ENCODE data around the gene PLCB1. TPM values are rescaled to one million over a fixed set of nuclear protein-coding genes. Genes with fewer than 3 reads are reported as not detected.

PLCB1 gene
- total and polyA plus RNA-seq, 2 experiments from 2014 or later = 14.9 to 20.7 TPM

GRCh38 chr20:8320306-8320705, 188.2 kb downstream of the PLCB1 start:
- Mint-ChIP-seq H3K4me1 (peaks cover 13% of the 10 kb centered on the region; the same call in 2 of the 3 replicates), H3K27ac (no peak overlapping the region), H3K36me3 (ENCODE audit: low read depth) (no peaks in the 10 kb centered on the region), H3K27me3 (ENCODE audit: insufficient read depth, low read depth, poor library complexity) (no peaks in the 10 kb centered on the region), H3K9me3 (no peaks in the 10 kb centered on the region), H3K4me3 (no peak overlapping the region)
- Histone ChIP-seq H3F3A (replicated peaks; ENCODE audit: low read depth) (no peaks in the 10 kb centered on the region), H3K4me1 (ENCODE audit: insufficient read depth) (peaks cover 9% of the 10 kb centered on the region), H3K27me3 (ENCODE audit: insufficient read depth) (no peaks in the 10 kb centered on the region), H3K36me3 (ENCODE audit: insufficient read depth) (no peaks in the 10 kb centered on the region), H3K79me2 (replicated peaks; ENCODE audit: insufficient read depth) (no peaks in the 10 kb centered on the region), H3K9me2 (ENCODE audit: insufficient read depth) (no peaks in the 10 kb centered on the region), H3K4me3 (no peak overlapping the region), H3K4me2 (no peak overlapping the region), H3K27ac (ENCODE audit: low read depth) (no peak overlapping the region), H2AFZ (no peak overlapping the region), H4K20me1 (replicated peaks; ENCODE audit: insufficient read depth) (no peaks in the 10 kb centered on the region)
- DNase-seq (ENCODE audit: low spot score) (no peak), ATAC-seq (no peak)
- no peak for TF ChIP-seq POLR2AphosphoS5 (IDR thresholded peaks at IDR 0.05; ENCODE audit: low read depth)

GRCh38 chr20:8321001-8321400, 188.9 kb downstream of the PLCB1 start:
- DNase-seq (ENCODE audit: low spot score) (no peak), ATAC-seq (no peak)
- H3K9me2 ChIP-seq (ENCODE audit: insufficient read depth) = no peaks in the 10 kb centered on the region
- no peak overlapping the region for H3K27ac ChIP-seq (ENCODE audit: low read depth)
- Mint-ChIP-seq H3K27me3 (ENCODE audit: insufficient read depth, low read depth, poor library complexity) (no peaks in the 10 kb centered on the region), H3K4me3 (no peak overlapping the region), H3K27ac (no peak overlapping the region), H3K9me3 (no peaks in the 10 kb centered on the region), H3K4me1 (peaks cover 18% of the 10 kb centered on the region; the same call in 2 of the 3 replicates), H3K36me3 (ENCODE audit: low read depth) (no peaks in the 10 kb centered on the region)
- no peaks in the 10 kb centered on the region for H3K27me3 ChIP-seq (ENCODE audit: insufficient read depth)
- H4K20me1 ChIP-seq (replicated peaks; ENCODE audit: insufficient read depth) = no peaks in the 10 kb centered on the region
- H3K4me3 ChIP-seq = no peak overlapping the region
- H3K36me3 ChIP-seq (ENCODE audit: insufficient read depth) = no peaks in the 10 kb centered on the region
- H2AFZ ChIP-seq = no peak overlapping the region
- TF ChIP-seq STAT1 (IDR thresholded peaks at IDR 0.05; ENCODE audit: unreplicated experiment) (no peak), ZNF331 (CRISPR knock-in tag; IDR thresholded peaks at IDR 0.05; ENCODE audit: low read depth) (no peak), JUNB (IDR thresholded peaks at IDR 0.05; ENCODE audit: unreplicated experiment) (no peak), POLR2AphosphoS5 (IDR thresholded peaks at IDR 0.05; ENCODE audit: low read depth) (no peak)
- TF ChIP-seq, protein P1, sequence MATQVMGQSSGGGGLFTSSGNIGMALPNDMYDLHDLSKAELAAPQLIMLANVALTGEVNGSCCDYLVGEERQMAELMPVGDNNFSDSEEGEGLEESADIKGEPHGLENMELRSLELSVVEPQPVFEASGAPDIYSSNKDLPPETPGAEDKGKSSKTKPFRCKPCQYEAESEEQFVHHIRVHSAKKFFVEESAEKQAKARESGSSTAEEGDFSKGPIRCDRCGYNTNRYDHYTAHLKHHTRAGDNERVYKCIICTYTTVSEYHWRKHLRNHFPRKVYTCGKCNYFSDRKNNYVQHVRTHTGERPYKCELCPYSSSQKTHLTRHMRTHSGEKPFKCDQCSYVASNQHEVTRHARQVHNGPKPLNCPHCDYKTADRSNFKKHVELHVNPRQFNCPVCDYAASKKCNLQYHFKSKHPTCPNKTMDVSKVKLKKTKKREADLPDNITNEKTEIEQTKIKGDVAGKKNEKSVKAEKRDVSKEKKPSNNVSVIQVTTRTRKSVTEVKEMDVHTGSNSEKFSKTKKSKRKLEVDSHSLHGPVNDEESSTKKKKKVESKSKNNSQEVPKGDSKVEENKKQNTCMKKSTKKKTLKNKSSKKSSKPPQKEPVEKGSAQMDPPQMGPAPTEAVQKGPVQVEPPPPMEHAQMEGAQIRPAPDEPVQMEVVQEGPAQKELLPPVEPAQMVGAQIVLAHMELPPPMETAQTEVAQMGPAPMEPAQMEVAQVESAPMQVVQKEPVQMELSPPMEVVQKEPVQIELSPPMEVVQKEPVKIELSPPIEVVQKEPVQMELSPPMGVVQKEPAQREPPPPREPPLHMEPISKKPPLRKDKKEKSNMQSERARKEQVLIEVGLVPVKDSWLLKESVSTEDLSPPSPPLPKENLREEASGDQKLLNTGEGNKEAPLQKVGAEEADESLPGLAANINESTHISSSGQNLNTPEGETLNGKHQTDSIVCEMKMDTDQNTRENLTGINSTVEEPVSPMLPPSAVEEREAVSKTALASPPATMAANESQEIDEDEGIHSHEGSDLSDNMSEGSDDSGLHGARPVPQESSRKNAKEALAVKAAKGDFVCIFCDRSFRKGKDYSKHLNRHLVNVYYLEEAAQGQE (IDR thresholded peaks at IDR 0.05; ENCODE audit: unreplicated experiment) = no peak
- peaks cover 9% of the 10 kb centered on the region for H3K4me1 ChIP-seq (ENCODE audit: insufficient read depth)
- H3F3A ChIP-seq (replicated peaks; ENCODE audit: low read depth) = no peaks in the 10 kb centered on the region
- H3K4me2 ChIP-seq = no peak overlapping the region
- H3K79me2 ChIP-seq (replicated peaks; ENCODE audit: insufficient read depth) = no peaks in the 10 kb centered on the region

- H3F3A ChIP-seq (replicated peaks; ENCODE audit: low read depth) = no peaks in the 10 kb centered on the region
- DNase-seq (ENCODE audit: low spot score) (no peak), ATAC-seq (no peak)
- peaks cover 3% of the 10 kb centered on the region for H3K4me1 ChIP-seq (ENCODE audit: insufficient read depth)
- no peak overlapping the region for H3K27ac Mint-ChIP-seq
- H3K4me3 Mint-ChIP-seq = no peak overlapping the region
- H2AFZ ChIP-seq = no peak overlapping the region
- no peaks in the 10 kb centered on the region for H3K79me2 ChIP-seq (replicated peaks; ENCODE audit: insufficient read depth)
- H3K9me2 ChIP-seq (ENCODE audit: insufficient read depth) = no peaks in the 10 kb centered on the region
- H3K27ac ChIP-seq (ENCODE audit: low read depth) = no peak overlapping the region
- no peaks in the 10 kb centered on the region for H4K20me1 ChIP-seq (replicated peaks; ENCODE audit: insufficient read depth)
- H3K36me3 Mint-ChIP-seq (ENCODE audit: low read depth) = no peaks in the 10 kb centered on the region
- no peak overlapping the region for H3K4me2 ChIP-seq
- no peak overlapping the region for H3K4me3 ChIP-seq
- peaks cover 15% of the 10 kb centered on the region; the same call in 2 of the 3 replicates for H3K4me1 Mint-ChIP-seq
- H3K36me3 ChIP-seq (ENCODE audit: insufficient read depth) = no peaks in the 10 kb centered on the region
- no peaks in the 10 kb centered on the region for H3K27me3 Mint-ChIP-seq (ENCODE audit: insufficient read depth, low read depth, poor library complexity)
- H3K27me3 ChIP-seq (ENCODE audit: insufficient read depth) = no peaks in the 10 kb centered on the region
- no peaks in the 10 kb centered on the region for H3K9me3 Mint-ChIP-seq
- TF ChIP-seq EZH2phosphoT487 (IDR thresholded peaks at IDR 0.05; ENCODE audit: unreplicated experiment) (no peak), CREB1 (CRISPR knock-in tag; IDR thresholded peaks at IDR 0.05; ENCODE audit: low read depth) (no peak), POLR2AphosphoS5 (IDR thresholded peaks at IDR 0.05; ENCODE audit: low read depth) (no peak), NANOG (IDR thresholded peaks at IDR 0.05; ENCODE audit: borderline replicate concordance) (no peak)
These were observed 190.7 kb downstream of the PLCB1 start for GRCh38 chr20:8322662-8323217.
